Loucy (cell line): Measurements from ENCODE around the gene SLC2A1.

Experiments
- H2AFZ ChIP-seq: fragments of 200-600 bp; sonication (generic); 2 replicates; pipeline ENCODE4 v1.6.0; 2016; ENCODE audit warnings: antibody characterized with exemption, mild to moderate bottlenecking, low read length, moderate library complexity
- H3F3A ChIP-seq: fragments of 200-600 bp; 2 replicates; pipeline ENCODE4 v1.6.0; 2016; ENCODE audit warnings: antibody characterized with exemption, low read depth, mild to moderate bottlenecking
- H3K27me3 ChIP-seq: fragments of 200-600 bp; sonication (generic); 2 replicates; pipeline ENCODE4 v1.6.1; 2014; ENCODE audit warnings: low read length, mild to moderate bottlenecking; ENCODE audit not compliant: insufficient read depth, poor library complexity, severe bottlenecking
- H3K36me3 ChIP-seq: fragments of 200-600 bp; sonication (generic); 2 replicates; pipeline ENCODE4 v1.6.1; 2016; ENCODE audit warnings: low read length; ENCODE audit not compliant: insufficient read depth
- H3K4me1 ChIP-seq: fragments of 200-600 bp; sonication (generic); 2 replicates; pipeline ENCODE4 v1.5.1; 2014; ENCODE audit warnings: low read length, mild to moderate bottlenecking; ENCODE audit not compliant: insufficient read depth, poor library complexity, severe bottlenecking
- H3K4me2 ChIP-seq: fragments of 200-600 bp; sonication (generic); 2 replicates; pipeline ENCODE4 v1.6.0; 2014; ENCODE audit warnings: antibody characterized with exemption, low read length, low read depth, mild to moderate bottlenecking; ENCODE audit not compliant: poor library complexity, severe bottlenecking
- H3K4me3 ChIP-seq: fragments of 200-600 bp; sonication (generic); 2 replicates; pipeline ENCODE4 v1.5.1; 2014; ENCODE audit warnings: low read length, mild to moderate bottlenecking, mixed read lengths; ENCODE audit not compliant: poor library complexity, severe bottlenecking
- H3K79me2 ChIP-seq: fragments of 200-600 bp; sonication (generic); 2 replicates; pipeline ENCODE4 v1.6.1; 2014; ENCODE audit warnings: low read length; ENCODE audit not compliant: insufficient read depth
- H3K9ac ChIP-seq: fragments of 200-600 bp; sonication (generic); 2 replicates; pipeline ENCODE4 v1.6.0; 2014; ENCODE audit warnings: mild to moderate bottlenecking, low read depth, low read length, moderate library complexity; ENCODE audit not compliant: poor library complexity, severe bottlenecking
- H3K9me2 ChIP-seq: fragments of 200-600 bp; sonication (generic); replicated peaks from 2 replicates; pipeline ENCODE4 v1.6.1; 2016; ENCODE audit warnings: low read depth, low read length, mixed read lengths
- H3K9me3 ChIP-seq: fragments of 200-600 bp; sonication (generic); 2 replicates; pipeline ENCODE4 v1.6.1; 2014; ENCODE audit warnings: mild to moderate bottlenecking, antibody characterized with exemption, low read length, low read depth; ENCODE audit not compliant: insufficient read depth
- H4K20me1 ChIP-seq: fragments of 200-600 bp; sonication (generic); 2 replicates; pipeline ENCODE4 v1.6.0; 2014; ENCODE audit warnings: antibody characterized with exemption, low read length, mild to moderate bottlenecking; ENCODE audit not compliant: insufficient read depth, poor library complexity, severe bottlenecking
- CTCF ChIP-seq: fragments of 200-600 bp; sonication (generic); conservative IDR thresholded peaks from 2 replicates; pipeline ENCODE4 v1.5.1; 2014; ENCODE audit warnings: mild to moderate bottlenecking, antibody characterized with exemption, low read length
- EZH2phosphoT487 ChIP-seq: fragments of 200-600 bp; IDR thresholded peaks from 2 replicates; pipeline ENCODE4 v1.6.1; 2018; ENCODE audit warnings: antibody characterized with exemption, mild to moderate bottlenecking, moderate library complexity, borderline replicate concordance

SLC2A1 gene

DNA sequence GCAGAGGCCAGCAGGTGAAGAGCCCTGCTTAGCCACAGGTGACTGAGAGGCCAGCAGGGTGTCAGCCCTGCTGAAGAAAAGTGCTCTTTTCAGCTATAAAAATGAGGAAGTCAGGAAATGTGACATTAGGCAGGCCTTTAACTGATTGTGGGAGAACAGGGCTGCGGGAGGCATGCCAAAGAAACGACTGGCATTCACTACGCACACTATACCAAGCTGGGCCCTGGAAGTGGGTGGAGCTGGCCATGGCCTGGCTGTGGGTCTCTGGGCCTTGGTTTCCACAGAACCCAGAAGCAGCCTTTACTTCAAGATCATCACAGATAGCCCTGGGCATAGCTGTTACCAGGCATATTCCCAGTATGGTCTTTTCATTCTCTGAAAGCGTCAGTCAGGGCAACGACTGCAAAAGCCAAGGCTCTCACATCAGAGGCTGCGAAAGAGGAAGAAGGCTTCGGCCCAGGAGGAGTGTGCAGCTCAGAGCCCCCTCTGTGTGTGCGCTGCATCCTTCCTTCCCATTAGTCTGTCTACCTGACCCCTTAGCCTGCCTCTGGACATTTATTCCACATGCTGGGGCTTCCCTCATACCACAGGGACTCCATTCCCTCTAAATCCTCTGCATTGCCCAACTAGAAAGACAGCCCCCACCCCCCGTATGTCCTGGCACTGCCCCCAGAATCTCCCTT, 14.3 kb downstream of the SLC2A1 start:
- no peak overlapping the region for H2AFZ ChIP-seq
- H3K79me2 ChIP-seq, result peaks cover 97% of the 10 kb centered on the region
- TF ChIP-seq CTCF, result no peak
- H3K4me1 ChIP-seq, result peaks cover 27% of the 10 kb centered on the region
- no peak overlapping the region for H3K4me3 ChIP-seq
- no peaks in the 10 kb centered on the region for H3K27me3 ChIP-seq
- peaks cover 79% of the 10 kb centered on the region; the same call in 1 of the 2 replicates for H3K36me3 ChIP-seq
- H4K20me1 ChIP-seq, result peaks cover 62% of the 10 kb centered on the region
- no peaks in the 10 kb centered on the region for H3K9me3 ChIP-seq
- no peaks in the 10 kb centered on the region for H3K9me2 ChIP-seq
- H3F3A ChIP-seq, result no peaks in the 10 kb centered on the region
- H3K4me2 ChIP-seq, result peak overlapping the region; percentile 17
- peak overlapping the region; percentile 41 for H3K9ac ChIP-seq

- no peak overlapping the region for H3K4me2 ChIP-seq
- H3K9me3 ChIP-seq, result no peaks in the 10 kb centered on the region
- peaks cover 86% of the 10 kb centered on the region; the same call in 1 of the 2 replicates for H3K36me3 ChIP-seq
- H3K4me3 ChIP-seq, result no peak overlapping the region
- no peak overlapping the region for H2AFZ ChIP-seq
- TF ChIP-seq CTCF, result no peak
- TF ChIP-seq EZH2phosphoT487, result no peak
- H3F3A ChIP-seq, result no peaks in the 10 kb centered on the region
- H3K9ac ChIP-seq, result peak overlapping the region; percentile 41
- peaks cover 97% of the 10 kb centered on the region for H3K79me2 ChIP-seq
- peaks cover 57% of the 10 kb centered on the region for H4K20me1 ChIP-seq
- peaks cover 29% of the 10 kb centered on the region for H3K4me1 ChIP-seq
- H3K9me2 ChIP-seq, result no peaks in the 10 kb centered on the region
- no peaks in the 10 kb centered on the region for H3K27me3 ChIP-seq
Measured at GRCh38 chr1:42943728-42944127, 14.9 kb downstream of the SLC2A1 start.

DNA sequence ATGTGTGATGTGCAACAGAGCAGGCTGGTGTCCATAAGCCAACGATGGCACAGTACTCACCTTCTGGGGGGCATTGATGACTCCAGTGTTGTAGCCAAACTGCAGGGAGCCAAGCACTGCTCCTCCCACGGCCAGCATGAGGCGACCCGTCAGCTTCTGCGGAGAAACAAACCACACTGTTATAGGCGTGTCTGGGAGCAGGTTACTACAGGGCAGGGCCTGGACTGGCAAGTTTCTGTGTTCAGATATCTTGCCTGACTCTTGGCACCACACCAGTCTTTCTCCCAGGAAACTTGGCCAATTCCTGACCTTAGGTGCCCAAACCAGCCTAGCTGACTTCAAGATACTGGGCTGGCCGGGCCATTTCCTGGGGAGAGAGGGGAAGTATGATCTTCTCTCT, 15.5 kb downstream of the SLC2A1 start:
- H3K4me2 ChIP-seq, result no peak overlapping the region
- peaks cover 57% of the 10 kb centered on the region for H4K20me1 ChIP-seq
- peaks cover 89% of the 10 kb centered on the region; the same call in 1 of the 2 replicates for H3K36me3 ChIP-seq

More for the DNA sequence above, 15.5 kb downstream of the SLC2A1 start:
- Histone ChIP-seq H3K27me3 (no peaks in the 10 kb centered on the region), H3K79me2 (peaks cover 97% of the 10 kb centered on the region), H3K9me2 (no peaks in the 10 kb centered on the region), H3K4me3 (no peak overlapping the region), H3K9me3 (no peaks in the 10 kb centered on the region), H2AFZ (no peak overlapping the region), H3K4me1 (peaks cover 34% of the 10 kb centered on the region), H3K9ac (no peak overlapping the region), H3F3A (no peaks in the 10 kb centered on the region)
- TF ChIP-seq EZH2phosphoT487 (no peak), CTCF (no peak)
